ENCODE results near the gene SEC24C.
"Not testable (repeated sequence)": the region's sequence is repeated elsewhere in the genome, so short reads cannot be mapped to it uniquely, and the experiment has no call there.

DNA sequence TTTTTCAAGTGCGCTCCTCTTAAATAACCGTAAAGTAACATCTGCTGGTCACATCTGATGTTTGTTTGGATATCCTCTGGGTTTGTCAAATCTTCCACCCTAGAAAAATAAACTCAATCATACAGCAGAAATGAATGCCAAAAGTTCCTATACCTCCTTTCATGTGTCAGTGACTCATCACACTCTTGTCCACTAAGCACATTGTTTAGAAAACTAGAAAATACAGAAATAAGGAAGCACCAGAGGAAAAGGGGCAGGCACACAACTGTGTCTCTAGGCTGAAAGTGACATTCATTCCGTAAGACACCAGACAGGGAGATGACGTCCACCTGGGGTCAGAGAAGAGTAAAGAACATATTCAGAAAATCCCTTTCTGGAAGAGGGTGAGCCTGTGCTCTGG, 23.6 kb upstream of the SEC24C start:
- TF ChIP-seq, protein P1, sequence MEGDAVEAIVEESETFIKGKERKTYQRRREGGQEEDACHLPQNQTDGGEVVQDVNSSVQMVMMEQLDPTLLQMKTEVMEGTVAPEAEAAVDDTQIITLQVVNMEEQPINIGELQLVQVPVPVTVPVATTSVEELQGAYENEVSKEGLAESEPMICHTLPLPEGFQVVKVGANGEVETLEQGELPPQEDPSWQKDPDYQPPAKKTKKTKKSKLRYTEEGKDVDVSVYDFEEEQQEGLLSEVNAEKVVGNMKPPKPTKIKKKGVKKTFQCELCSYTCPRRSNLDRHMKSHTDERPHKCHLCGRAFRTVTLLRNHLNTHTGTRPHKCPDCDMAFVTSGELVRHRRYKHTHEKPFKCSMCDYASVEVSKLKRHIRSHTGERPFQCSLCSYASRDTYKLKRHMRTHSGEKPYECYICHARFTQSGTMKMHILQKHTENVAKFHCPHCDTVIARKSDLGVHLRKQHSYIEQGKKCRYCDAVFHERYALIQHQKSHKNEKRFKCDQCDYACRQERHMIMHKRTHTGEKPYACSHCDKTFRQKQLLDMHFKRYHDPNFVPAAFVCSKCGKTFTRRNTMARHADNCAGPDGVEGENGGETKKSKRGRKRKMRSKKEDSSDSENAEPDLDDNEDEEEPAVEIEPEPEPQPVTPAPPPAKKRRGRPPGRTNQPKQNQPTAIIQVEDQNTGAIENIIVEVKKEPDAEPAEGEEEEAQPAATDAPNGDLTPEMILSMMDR (IDR thresholded peaks at IDR 0.05): not testable (repeated sequence)
- TF ChIP-seq FOSL2 (IDR thresholded peaks at IDR 0.05; ENCODE audit: borderline replicate concordance, low read depth); RAD21 (IDR thresholded peaks at IDR 0.05; ENCODE audit: low read length); YY1 (IDR thresholded peaks at IDR 0.05; ENCODE audit: low read depth); GABPA (IDR thresholded peaks at IDR 0.05; ENCODE audit: low read depth); NFIC (IDR thresholded peaks at IDR 0.05; ENCODE audit: borderline replicate concordance); CHD2 (IDR thresholded peaks at IDR 0.05; ENCODE audit: low read length, partially characterized antibody); TCF12 (IDR thresholded peaks at IDR 0.05); TAF1 (IDR thresholded peaks at IDR 0.05; ENCODE audit: borderline replicate concordance, low read depth, low read length): not testable (repeated sequence)
- TF ChIP-seq, protein P2, sequence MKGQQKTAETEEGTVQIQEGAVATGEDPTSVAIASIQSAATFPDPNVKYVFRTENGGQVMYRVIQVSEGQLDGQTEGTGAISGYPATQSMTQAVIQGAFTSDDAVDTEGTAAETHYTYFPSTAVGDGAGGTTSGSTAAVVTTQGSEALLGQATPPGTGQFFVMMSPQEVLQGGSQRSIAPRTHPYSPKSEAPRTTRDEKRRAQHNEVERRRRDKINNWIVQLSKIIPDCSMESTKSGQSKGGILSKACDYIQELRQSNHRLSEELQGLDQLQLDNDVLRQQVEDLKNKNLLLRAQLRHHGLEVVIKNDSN (IDR thresholded peaks at IDR 0.05; ENCODE audit: borderline replicate concordance, low read depth): not testable (repeated sequence)
- TF ChIP-seq, protein P3, sequence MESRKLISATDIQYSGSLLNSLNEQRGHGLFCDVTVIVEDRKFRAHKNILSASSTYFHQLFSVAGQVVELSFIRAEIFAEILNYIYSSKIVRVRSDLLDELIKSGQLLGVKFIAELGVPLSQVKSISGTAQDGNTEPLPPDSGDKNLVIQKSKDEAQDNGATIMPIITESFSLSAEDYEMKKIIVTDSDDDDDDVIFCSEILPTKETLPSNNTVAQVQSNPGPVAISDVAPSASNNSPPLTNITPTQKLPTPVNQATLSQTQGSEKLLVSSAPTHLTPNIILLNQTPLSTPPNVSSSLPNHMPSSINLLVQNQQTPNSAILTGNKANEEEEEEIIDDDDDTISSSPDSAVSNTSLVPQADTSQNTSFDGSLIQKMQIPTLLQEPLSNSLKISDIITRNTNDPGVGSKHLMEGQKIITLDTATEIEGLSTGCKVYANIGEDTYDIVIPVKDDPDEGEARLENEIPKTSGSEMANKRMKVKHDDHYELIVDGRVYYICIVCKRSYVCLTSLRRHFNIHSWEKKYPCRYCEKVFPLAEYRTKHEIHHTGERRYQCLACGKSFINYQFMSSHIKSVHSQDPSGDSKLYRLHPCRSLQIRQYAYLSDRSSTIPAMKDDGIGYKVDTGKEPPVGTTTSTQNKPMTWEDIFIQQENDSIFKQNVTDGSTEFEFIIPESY (IDR thresholded peaks at IDR 0.05; ENCODE audit: borderline replicate concordance, low read depth): not testable (repeated sequence)
